ENCODE measurements around the gene FADS3. TPM values are rescaled to one million over a fixed set of nuclear protein-coding genes. Genes with fewer than 3 reads are reported as not detected.

FADS3 gene
- total and polyA plus RNA-seq, 2 donors (not counting 3 experiments of a cell fraction or from before 2014, with no cell fraction given), result 216 to 346 TPM

- Histone ChIP-seq H3K4me2 (ENCODE audit: insufficient read depth, low read length) (no peak overlapping the region), H4K20me1 (replicated peaks; ENCODE audit: control insufficient read depth, extremely low read depth, insufficient read depth, low read length) (no peaks in the 10 kb centered on the region), H3K79me2 (ENCODE audit: control insufficient read depth, insufficient read depth, low read length) (no peaks in the 10 kb centered on the region), H3K27ac (ENCODE audit: insufficient read depth, low read depth, low read length) (no peak overlapping the region), H3K4me3 (replicated peaks in 1 of 3; ENCODE audit: insufficient read depth in 1 of 3, low read depth in 1 of 3, low read length in 3 of 3) (no peak overlapping the region), H3K27me3 (ENCODE audit: control insufficient read depth in 2 of 2, insufficient read depth in 2 of 2, low read length in 2 of 2) (no peaks in the 10 kb centered on the region), H3K4me1 (ENCODE audit: control insufficient read depth, extremely low read depth, insufficient read depth, low read length) (no peaks in the 10 kb centered on the region), H2AFZ (ENCODE audit: low read depth, low read length) (no peak overlapping the region), H3K36me3 (ENCODE audit: control insufficient read depth in 2 of 2, extremely low read depth in 1 of 2, insufficient read depth in 2 of 2, low read length in 2 of 2) (no peaks in the 10 kb centered on the region), H3K9me1 (replicated peaks; ENCODE audit: control insufficient read depth, extremely low read depth, insufficient read depth, low read length) (no peaks in the 10 kb centered on the region), H3K9ac (replicated peaks; ENCODE audit: extremely low read depth, insufficient read depth, low read length) (no peak overlapping the region), H3K9me3 (replicated peaks; ENCODE audit: control insufficient read depth, insufficient read depth, low read length) (no peaks in the 10 kb centered on the region)
- no peak for TF ChIP-seq POLR2A (IDR thresholded peaks at IDR 0.05; ENCODE audit: low read depth, low read length)
- TF ChIP-seq GATA2 (IDR thresholded peaks at IDR 0.05; ENCODE audit: insufficient read depth, insufficient read length, low read depth, low read length), result no peak
- no peak for TF ChIP-seq EZH2 (IDR thresholded peaks at IDR 0.05; ENCODE audit: borderline replicate concordance, low read depth, low read length, severe bottlenecking)
- TF ChIP-seq MYC (IDR thresholded peaks at IDR 0.05; ENCODE audit: low read depth, low read length), result no peak
- no peak for TF ChIP-seq POLR2AphosphoS5 (IDR thresholded peaks at IDR 0.05; ENCODE audit: insufficient read depth, low read depth, low read length)
- no peak for TF ChIP-seq FOS (IDR thresholded peaks at IDR 0.05; ENCODE audit: borderline replicate concordance, insufficient read depth, low read length)
- TF ChIP-seq JUN (IDR thresholded peaks at IDR 0.05; ENCODE audit: borderline replicate concordance, insufficient read depth, insufficient read length, low read depth), result no peak
- TF ChIP-seq MAX (IDR thresholded peaks at IDR 0.05; ENCODE audit: insufficient read depth, insufficient read length), result no peak
- no peak for TF ChIP-seq CTCF (IDR thresholded peaks at IDR 0.05; ENCODE audit: extremely low read depth in 1 of 2, insufficient read depth in 1 of 2, low read depth in 1 of 2, low read length in 2 of 2)
- intact Hi-C loops (cut with micrococcal nuclease), result no loop called here
- POLR2A ChIA-PET, result no interaction called here
- CTCF ChIA-PET, result interaction anchor here (0.7 to 16.0 kb wide), 7 partner anchors 8 to 202 kb away, joined by 4 to 416 read pairs (median 10); no protein-coding TSS in a partner anchor
- dilution Hi-C loops (cut with MboI; ENCODE audit: extremely low pct_ligation_motif_present, low sequenced_read_pairs), result no loop called here
- BruUV-seq (replicated peaks), result no TSS peak
- DNase-seq (ENCODE audit: low read depth, low spot score), result no peak
- no peak for FAIRE-seq
These were observed 15.9 kb upstream of the FADS3 start for GRCh38 chr11:61907282-61907681.
